T-helper 22 cell (primary cell): ENCODE data around the gene CDH4.

ENCODE experiments used
- DNase-seq: peaks from one replicate; pipeline ENCODE4 v3.0.0-alpha.2; 2020; ENCODE audit warnings: low read depth

CDH4 gene

GRCh38 chr20:61736001-61736635 lies 484.1 kb downstream of the CDH4 start:
- DNase-seq: no peak

- DNase-seq: no peak
Observed at GRCh38 chr20:61736751-61737310, 484.8 kb downstream of the CDH4 start.

- DNase-seq: no peak
Observed at GRCh38 chr20:61737346-61737745, 485.3 kb downstream of the CDH4 start.

GRCh38 chr20:61737812-61738443 lies 485.9 kb downstream of the CDH4 start:
- DNase-seq: no peak

- DNase-seq: no peak
Observed at GRCh38 chr20:61738601-61739069, 486.6 kb downstream of the CDH4 start.

GRCh38 chr20:61739086-61739831 lies 487.2 kb downstream of the CDH4 start:
- no peak for DNase-seq

- no peak for DNase-seq
Observed at GRCh38 chr20:61739832-61740118, 487.7 kb downstream of the CDH4 start.

- no peak for DNase-seq
Observed at GRCh38 chr20:61742097-61742825, 490.2 kb downstream of the CDH4 start.

- DNase-seq: no peak
Observed at GRCh38 chr20:61743606-61744005, 491.5 kb downstream of the CDH4 start.

GRCh38 chr20:61744691-61745396 lies 492.8 kb downstream of the CDH4 start:
- DNase-seq: no peak

- DNase-seq: no peak
Observed at GRCh38 chr20:61745397-61746146, 493.5 kb downstream of the CDH4 start.

GRCh38 chr20:61746147-61746646 lies 494.1 kb downstream of the CDH4 start:
- DNase-seq: no peak

- DNase-seq: no peak
Observed at GRCh38 chr20:61746781-61747180, 494.7 kb downstream of the CDH4 start.

GRCh38 chr20:61748376-61748775 lies 496.3 kb downstream of the CDH4 start:
- DNase-seq: no peak

GRCh38 chr20:61749406-61750075 lies 497.5 kb downstream of the CDH4 start:
- DNase-seq: no peak

- DNase-seq: no peak
Observed at GRCh38 chr20:61750093-61750492, 498.0 kb downstream of the CDH4 start.

- no peak for DNase-seq
Observed at GRCh38 chr20:61752576-61752975, 500.5 kb downstream of the CDH4 start.

- DNase-seq: no peak
Observed at GRCh38 chr20:61753316-61753942, 501.4 kb downstream of the CDH4 start.
